ENCODE results near the gene ZBTB43. TPM values are rescaled to one million over a fixed set of nuclear protein-coding genes. Genes with fewer than 3 reads are reported as not detected.

Gene ZBTB43
- total RNA-seq, 1 donor from 2014 or later: 23.0 TPM

GRCh38 chr9:126861707-126862103 is 56.9 kb downstream of the ZBTB43 start:
- no peak for TF ChIP-seq CTCF (conservative IDR thresholded peaks at IDR 0.05)
- no peak for DNase-seq (ENCODE audit: low read depth, low spot score)
- H3K27ac Mint-ChIP-seq (ENCODE audit: unreplicated experiment): no peak overlapping the region
- H3K27me3 Mint-ChIP-seq (ENCODE audit: low read depth): peaks cover 22% of the 10 kb centered on the region
- peaks cover 24% of the 10 kb centered on the region for H3K4me1 Mint-ChIP-seq
- peak overlapping the region; percentile 90 for H3K4me3 Mint-ChIP-seq
- no peaks in the 10 kb centered on the region for H3K9me3 Mint-ChIP-seq
- no peaks in the 10 kb centered on the region for H3K36me3 Mint-ChIP-seq (ENCODE audit: low read depth)

GRCh38 chr9:126862104-126862761 is 57.4 kb downstream of the ZBTB43 start:
- peaks cover 26% of the 10 kb centered on the region for H3K4me1 Mint-ChIP-seq
- no peak for DNase-seq (ENCODE audit: low read depth, low spot score)
- H3K4me3 Mint-ChIP-seq: peak overlapping the region; percentile 90
- TF ChIP-seq CTCF (conservative IDR thresholded peaks at IDR 0.05): no peak
- H3K27me3 Mint-ChIP-seq (ENCODE audit: low read depth): peaks cover 17% of the 10 kb centered on the region
- H3K27ac Mint-ChIP-seq (ENCODE audit: unreplicated experiment): no peak overlapping the region
- no peaks in the 10 kb centered on the region for H3K9me3 Mint-ChIP-seq
- no peaks in the 10 kb centered on the region for H3K36me3 Mint-ChIP-seq (ENCODE audit: low read depth)

GRCh38 chr9:126864771-126865170 is 59.9 kb downstream of the ZBTB43 start:
- H3K4me3 Mint-ChIP-seq: no peak overlapping the region
- peaks cover 3% of the 10 kb centered on the region for H3K36me3 Mint-ChIP-seq (ENCODE audit: low read depth)
- DNase-seq (ENCODE audit: low read depth, low spot score): no peak
- no peaks in the 10 kb centered on the region for H3K9me3 Mint-ChIP-seq
- H3K27me3 Mint-ChIP-seq (ENCODE audit: low read depth): peaks cover 1% of the 10 kb centered on the region
- no peak for TF ChIP-seq CTCF (conservative IDR thresholded peaks at IDR 0.05)
- H3K4me1 Mint-ChIP-seq: peaks cover 33% of the 10 kb centered on the region
- no peak overlapping the region for H3K27ac Mint-ChIP-seq (ENCODE audit: unreplicated experiment)

GRCh38 chr9:126869368-126869767 is 64.5 kb downstream of the ZBTB43 start:
- TF ChIP-seq CTCF (conservative IDR thresholded peaks at IDR 0.05): no peak
- Mint-ChIP-seq H3K36me3 (ENCODE audit: low read depth) (peaks cover 3% of the 10 kb centered on the region), H3K27me3 (ENCODE audit: low read depth) (no peaks in the 10 kb centered on the region), H3K9me3 (no peaks in the 10 kb centered on the region), H3K27ac (ENCODE audit: unreplicated experiment) (no peak overlapping the region), H3K4me1 (peaks cover 20% of the 10 kb centered on the region), H3K4me3 (no peak overlapping the region)
- no peak for DNase-seq (ENCODE audit: low read depth, low spot score)

- Mint-ChIP-seq H3K9me3 (no peaks in the 10 kb centered on the region), H3K36me3 (ENCODE audit: low read depth) (peaks cover 7% of the 10 kb centered on the region), H3K4me3 (no peak overlapping the region), H3K27me3 (ENCODE audit: low read depth) (peaks cover 2% of the 10 kb centered on the region), H3K4me1 (peaks cover 24% of the 10 kb centered on the region), H3K27ac (ENCODE audit: unreplicated experiment) (peak overlapping the region; percentile 25)
- no peak for DNase-seq (ENCODE audit: low read depth, low spot score)
- no peak for TF ChIP-seq CTCF (conservative IDR thresholded peaks at IDR 0.05)
Measured at GRCh38 chr9:126872516-126872915, 67.7 kb downstream of the ZBTB43 start.

Measured in neural crest cell (in vitro differentiated cells).